ENCODE results near the gene BRD7.
"Not testable (repeated sequence)": the region's sequence is repeated elsewhere in the genome, so short reads cannot be mapped to it uniquely, and the experiment has no call there.

BRD7 gene

GRCh38 chr16:50360033-50360778, 8.6 kb downstream of the BRD7 start:
- no peak for DNase-seq (ENCODE audit: extremely low read depth in 1 of 2, low read depth in 1 of 2)

- DNase-seq (ENCODE audit: extremely low read depth in 1 of 2, low read depth in 1 of 2), result no peak
These were observed 9.2 kb downstream of the BRD7 start for GRCh38 chr16:50359626-50360025.

- no peak for DNase-seq (ENCODE audit: extremely low read depth in 1 of 2, low read depth in 1 of 2)
These were observed 13.9 kb downstream of the BRD7 start for GRCh38 chr16:50354629-50355456.

GRCh38 chr16:50354082-50354481, 14.7 kb downstream of the BRD7 start:
- DNase-seq (ENCODE audit: extremely low read depth in 1 of 2, low read depth in 1 of 2), result no peak

- DNase-seq (ENCODE audit: extremely low read depth in 1 of 2, low read depth in 1 of 2), result no peak
These were observed 16.8 kb downstream of the BRD7 start for GRCh38 chr16:50351952-50352351.

- no peak for DNase-seq (ENCODE audit: extremely low read depth in 1 of 2, low read depth in 1 of 2)
These were observed 17.7 kb downstream of the BRD7 start for GRCh38 chr16:50351116-50351515.

- DNase-seq (ENCODE audit: extremely low read depth in 1 of 2, low read depth in 1 of 2), result not testable (repeated sequence)
These were observed 23.6 kb downstream of the BRD7 start for GRCh38 chr16:50345210-50345609.

GRCh38 chr16:50343566-50343965, 25.2 kb downstream of the BRD7 start:
- not testable (repeated sequence) for DNase-seq (ENCODE audit: extremely low read depth in 1 of 2, low read depth in 1 of 2)

GRCh38 chr16:50340578-50340977, 28.2 kb downstream of the BRD7 start:
- DNase-seq (ENCODE audit: extremely low read depth in 1 of 2, low read depth in 1 of 2), result no peak

GRCh38 chr16:50338371-50339231, 30.2 kb downstream of the BRD7 start:
- DNase-seq (ENCODE audit: extremely low read depth in 1 of 2, low read depth in 1 of 2), result no peak

GRCh38 chr16:50336884-50337283, 31.9 kb downstream of the BRD7 start:
- DNase-seq (ENCODE audit: extremely low read depth in 1 of 2, low read depth in 1 of 2), result no peak

GRCh38 chr16:50335196-50335958, 33.4 kb downstream of the BRD7 start:
- DNase-seq (ENCODE audit: extremely low read depth in 1 of 2, low read depth in 1 of 2), result peak in 1 of 2 donors; percentile 22

GRCh38 chr16:50334106-50334975, 34.4 kb downstream of the BRD7 start:
- DNase-seq (ENCODE audit: extremely low read depth in 1 of 2, low read depth in 1 of 2), result no peak

GRCh38 chr16:50332599-50332998, 36.2 kb downstream of the BRD7 start:
- no peak for DNase-seq (ENCODE audit: extremely low read depth in 1 of 2, low read depth in 1 of 2)

GRCh38 chr16:50331570-50331969, 37.2 kb downstream of the BRD7 start:
- no peak for DNase-seq (ENCODE audit: extremely low read depth in 1 of 2, low read depth in 1 of 2)

GRCh38 chr16:50329446-50330189, 39.2 kb downstream of the BRD7 start:
- no peak for DNase-seq (ENCODE audit: extremely low read depth in 1 of 2, low read depth in 1 of 2)

- DNase-seq (ENCODE audit: extremely low read depth in 1 of 2, low read depth in 1 of 2), result peak; percentile 29 to 52
These were observed 41.8 kb downstream of the BRD7 start for GRCh38 chr16:50326835-50327465.

GRCh38 chr16:50326264-50326663, 42.5 kb downstream of the BRD7 start:
- DNase-seq (ENCODE audit: extremely low read depth in 1 of 2, low read depth in 1 of 2), result no peak
